GM18858 (cell line): ENCODE data around the gene ARL4A.

ENCODE experiments used
- ATAC-seq: cut with Tn5 transposase; IDR thresholded peaks from one replicate; pipeline ENCODE4 v1.9.1; 2021; ENCODE audit not compliant: unreplicated experiment

The ARL4A gene

DNA sequence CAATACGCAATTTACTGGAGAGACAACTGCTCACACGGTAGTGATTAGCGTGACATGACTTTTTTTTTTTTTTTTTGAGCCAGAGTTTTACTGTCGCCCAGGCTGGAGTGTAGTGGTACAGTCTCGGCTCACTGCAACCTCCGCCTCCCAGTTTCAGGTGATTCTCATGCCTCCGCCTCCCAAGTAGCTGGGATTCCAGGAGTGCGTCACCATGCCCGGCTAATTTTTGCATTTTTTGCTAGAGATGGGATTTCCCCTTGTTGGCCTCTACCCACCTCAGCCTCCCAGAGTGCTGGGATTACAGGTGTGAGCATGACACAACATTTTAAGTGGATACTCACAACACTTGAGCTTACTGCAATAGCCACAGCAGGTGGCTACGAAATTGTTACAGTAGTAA lies 11.9 kb downstream of the ARL4A start:
- ATAC-seq, result no peak

DNA sequence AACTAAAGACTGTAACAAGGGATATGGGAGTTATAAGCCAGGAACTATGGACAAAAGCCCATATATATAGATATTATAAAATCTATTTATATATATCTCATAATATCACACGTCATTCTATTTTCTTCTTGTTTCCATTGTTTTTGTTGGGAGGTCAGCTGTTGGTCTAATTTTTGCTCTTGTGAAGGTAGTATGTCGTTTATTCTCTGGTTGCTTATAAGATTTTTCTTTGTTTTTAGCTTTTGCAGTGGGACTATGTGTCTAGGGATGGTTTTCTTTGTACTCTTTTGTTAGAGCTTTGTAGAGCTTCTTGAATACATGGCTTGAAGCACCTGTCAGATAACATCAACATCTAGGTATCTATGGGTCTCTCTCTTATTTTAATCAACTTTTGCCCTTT lies 14.0 kb downstream of the ARL4A start:
- ATAC-seq, result no peak

DNA sequence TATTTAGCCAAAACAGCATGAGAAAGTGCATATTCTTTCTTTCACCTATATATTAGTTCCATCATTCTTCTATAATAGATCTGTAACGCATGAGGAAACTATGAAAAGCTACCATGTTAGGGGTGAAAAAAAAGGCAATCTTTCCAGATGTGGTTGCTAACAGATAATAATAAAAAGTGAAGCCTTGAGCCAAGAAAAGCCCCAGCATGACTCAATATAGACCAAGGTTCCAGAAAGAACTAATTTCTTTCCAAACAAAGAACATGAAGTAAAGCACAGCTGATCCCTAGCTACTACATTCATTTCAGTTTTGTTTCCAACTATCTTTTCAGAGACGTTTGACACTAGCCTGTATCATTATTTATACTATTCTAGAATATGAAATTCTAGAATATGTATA lies 16.4 kb downstream of the ARL4A start:
- ATAC-seq, result no peak

DNA sequence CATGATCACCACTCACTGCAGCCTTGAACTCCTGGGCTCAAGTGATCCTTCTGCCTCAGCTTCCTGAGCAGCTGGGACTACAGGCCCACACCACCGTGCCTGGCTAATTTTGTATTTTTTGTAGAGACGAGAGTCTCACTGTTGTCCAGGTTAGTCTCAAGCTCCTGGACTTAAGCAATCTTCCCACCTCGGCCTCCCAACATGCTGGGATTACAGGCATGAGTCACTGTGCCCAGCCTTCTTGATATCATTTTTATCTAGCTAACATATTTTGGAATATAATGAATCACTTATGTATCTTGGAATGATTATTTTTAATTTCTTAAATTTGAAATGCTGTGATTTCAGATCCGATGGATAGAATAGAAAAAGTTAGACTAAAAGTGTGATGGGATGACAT lies 18.4 kb downstream of the ARL4A start:
- no peak for ATAC-seq

DNA sequence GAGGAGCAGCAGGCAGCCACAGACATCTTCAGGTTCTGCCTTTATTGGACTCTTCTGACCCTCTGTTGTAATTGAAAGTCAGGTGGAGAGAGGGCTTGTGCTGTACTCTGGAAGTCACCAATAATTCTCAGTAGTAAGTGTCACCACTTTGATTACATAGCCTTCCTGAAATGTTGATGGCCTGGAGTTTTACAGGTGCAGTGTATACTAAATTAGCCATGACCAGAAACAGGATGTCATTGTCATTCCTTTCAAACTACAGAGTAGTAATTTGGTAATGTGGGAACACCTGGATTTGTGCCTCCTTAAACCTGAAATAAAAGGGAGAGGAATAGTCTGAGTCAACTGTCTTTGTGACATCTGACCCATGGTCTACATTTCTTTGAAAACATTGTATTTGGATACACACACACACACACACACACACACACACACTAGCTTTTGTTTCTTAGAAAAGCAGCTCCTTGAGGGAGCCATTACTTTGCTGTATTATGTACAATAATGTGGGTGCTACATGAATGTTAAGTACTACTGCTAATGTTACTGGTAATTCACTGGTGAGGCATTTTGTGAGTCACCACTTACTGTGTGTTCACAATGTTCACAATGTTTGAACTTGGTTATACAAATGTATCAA lies 19.6 kb downstream of the ARL4A start:
- ATAC-seq, result no peak

DNA sequence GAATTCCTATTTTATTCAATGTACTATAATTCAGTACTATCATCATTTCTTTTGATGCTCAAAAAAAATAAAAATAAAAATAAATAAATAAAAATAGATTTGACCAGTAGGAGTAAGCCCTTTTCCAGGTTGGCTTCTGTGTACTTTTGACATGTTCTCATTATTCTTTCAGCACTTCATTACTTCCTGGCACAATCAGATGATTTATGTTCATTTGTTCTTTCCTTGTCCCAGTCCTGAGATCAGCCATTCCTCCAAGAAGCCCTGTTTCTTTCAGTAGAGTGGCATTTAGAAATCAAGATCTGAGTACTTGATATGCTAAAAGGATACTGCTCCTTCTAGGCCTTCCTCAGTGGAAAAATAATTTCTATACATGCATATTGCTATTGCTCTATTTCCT lies 20.9 kb downstream of the ARL4A start:
- no peak for ATAC-seq

DNA sequence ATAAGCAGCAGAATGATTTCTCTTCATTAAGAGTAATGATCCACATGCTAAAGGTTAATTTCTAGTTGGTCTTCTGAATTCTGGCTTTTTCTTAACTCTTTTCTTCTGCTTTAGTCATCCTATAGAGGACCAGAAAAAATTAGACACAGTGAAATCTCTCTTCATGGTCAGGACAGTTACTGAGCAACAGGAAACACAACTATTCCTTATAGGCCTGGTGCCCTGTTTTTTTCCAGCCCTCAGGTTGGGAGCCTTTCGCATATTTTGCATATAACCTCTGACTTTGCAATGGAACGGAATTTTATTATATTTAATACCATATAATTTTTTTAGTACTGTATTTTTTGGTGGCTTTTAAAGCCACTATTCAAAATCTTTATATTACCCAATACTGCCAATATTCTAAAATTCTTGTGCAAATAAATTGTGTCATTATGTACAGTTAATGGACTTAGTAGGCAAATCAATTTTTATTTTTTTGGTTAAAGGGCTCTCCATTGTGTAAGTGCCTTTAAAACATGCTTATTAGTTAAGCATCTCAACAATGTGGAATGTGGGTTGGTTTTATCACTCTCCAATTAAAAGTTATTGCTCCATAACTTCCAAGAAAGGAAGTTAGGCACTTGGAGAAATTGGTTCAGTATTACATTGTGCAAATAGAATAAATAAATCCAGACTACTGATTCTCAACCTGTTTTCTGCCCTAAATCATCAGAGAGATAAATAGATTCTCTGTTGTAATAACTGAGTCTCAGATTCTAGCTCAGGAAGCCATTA lies 22.5 kb downstream of the ARL4A start:
- no peak for ATAC-seq

DNA sequence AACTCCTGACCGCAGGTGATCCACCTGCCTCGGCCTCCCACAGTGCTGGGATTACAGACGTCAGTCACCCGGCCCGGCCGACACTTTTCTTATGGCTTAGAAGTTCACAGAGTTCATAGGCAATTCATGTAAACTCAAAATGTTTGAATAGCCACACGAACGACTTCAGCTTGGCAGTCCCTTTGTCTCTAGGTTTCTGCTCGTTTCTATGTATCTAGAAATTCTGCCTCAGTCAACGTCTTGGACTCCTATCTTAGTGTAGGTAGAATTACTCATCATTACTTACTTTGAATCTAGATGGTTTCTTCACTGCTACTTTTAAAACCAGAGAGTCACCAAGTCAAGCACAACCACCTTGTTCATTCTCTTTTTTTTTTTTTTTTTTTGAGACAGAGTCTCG lies 23.7 kb downstream of the ARL4A start:
- no peak for ATAC-seq

DNA sequence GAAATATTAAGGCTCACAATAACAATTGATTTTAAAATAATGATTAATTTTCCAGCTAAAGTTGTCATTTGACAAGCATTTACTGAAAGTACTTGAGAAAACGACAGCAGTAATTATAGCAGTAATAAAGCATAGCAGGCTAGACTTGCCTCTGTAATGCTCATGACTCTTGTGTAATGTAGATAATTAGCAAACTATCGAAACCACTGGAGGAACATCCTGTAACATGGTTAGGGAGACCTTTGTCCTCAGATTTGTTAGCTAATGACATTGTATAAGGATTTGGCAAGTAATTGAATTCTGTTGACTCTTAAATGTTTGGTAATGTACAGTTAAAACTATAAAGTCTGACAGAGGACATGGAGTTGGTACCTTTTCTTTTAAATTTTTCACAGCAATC lies 24.8 kb downstream of the ARL4A start:
- ATAC-seq, result no peak

DNA sequence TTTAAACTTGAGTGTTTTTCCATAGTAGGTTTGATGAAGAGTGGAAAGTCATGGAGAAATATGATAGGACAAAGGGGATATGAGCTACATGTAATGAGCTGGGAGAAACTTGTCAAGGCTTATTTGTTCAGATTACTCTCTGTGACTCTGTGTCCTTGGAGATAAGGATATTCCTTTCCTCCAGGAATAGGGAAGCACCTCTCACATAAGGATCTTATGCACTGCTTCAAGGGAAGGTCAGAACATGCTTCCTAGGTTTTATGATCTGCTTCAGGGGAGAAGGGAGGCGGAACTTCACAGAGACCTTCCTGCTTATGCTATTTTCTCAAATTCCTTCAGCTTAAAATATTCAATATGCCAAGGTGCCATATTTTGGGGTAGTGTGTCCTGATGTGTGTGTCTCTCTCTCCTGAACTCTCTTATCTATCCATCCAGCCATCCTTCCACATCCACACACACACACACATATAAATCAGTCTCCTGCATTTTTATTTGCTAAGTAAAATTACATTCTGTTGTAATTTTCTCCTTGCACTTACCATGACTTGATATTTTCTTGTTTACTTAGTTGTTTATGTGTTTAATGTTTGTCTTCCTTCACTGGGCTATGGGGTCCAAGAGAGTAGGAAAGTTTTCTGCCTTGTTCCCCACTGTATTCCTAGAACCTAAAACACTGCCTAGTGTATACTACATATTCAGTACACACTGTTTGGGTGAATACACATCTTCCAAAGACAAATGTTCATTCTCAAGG lies 26.4 kb downstream of the ARL4A start:
- no peak for ATAC-seq

DNA sequence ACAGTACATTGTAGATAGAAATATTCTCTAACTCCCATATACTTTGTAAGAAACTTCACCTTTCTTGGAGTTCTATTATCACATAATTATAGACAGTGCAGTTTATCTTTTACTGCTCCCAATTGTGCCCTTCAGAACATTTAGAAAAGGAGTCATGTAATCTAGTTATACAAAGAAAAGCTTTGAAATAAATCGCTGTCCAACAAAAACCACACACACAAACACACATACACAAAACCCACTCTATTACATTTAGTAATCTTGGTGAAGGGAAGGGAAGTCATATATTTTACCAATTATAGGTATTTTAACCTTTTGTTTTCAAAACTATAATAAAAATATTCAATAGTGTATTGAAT lies 26.9 kb downstream of the ARL4A start:
- ATAC-seq, result no peak

DNA sequence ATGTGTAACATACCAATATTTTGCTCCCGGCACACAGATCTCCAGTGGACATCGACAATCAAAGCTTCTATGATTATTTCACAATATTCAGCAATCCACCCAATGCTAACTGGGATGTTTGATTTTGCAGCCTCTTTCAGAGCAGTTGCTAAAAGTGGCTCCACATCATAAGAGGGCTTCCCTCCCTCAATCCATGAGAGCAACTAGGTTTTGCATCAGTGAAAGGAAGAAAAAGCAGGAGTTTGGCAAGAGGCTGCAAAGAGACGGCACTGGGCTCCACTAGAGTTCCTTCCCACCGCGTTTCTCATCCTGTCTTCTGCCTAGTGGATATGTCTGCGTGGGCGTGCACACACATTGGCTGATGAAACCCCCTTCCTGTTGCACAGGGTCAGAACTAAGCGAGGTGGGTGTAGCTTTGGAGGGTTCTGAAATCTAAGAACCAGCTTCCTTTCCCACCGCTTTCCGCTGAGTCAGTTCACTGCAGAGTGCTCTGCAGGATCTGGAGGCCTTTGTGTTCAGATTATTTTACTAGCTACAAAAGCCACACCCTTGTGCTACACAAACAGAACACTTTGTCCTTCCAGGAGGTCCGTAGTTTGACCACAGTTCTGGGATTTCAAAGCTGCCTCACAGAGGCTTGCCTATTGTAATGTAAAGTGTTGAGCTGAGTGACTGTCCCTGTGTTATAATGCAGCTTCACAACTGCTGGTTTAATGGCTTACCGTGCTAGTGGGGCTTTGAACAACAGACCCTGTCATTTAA lies 28.1 kb downstream of the ARL4A start:
- no peak for ATAC-seq

DNA sequence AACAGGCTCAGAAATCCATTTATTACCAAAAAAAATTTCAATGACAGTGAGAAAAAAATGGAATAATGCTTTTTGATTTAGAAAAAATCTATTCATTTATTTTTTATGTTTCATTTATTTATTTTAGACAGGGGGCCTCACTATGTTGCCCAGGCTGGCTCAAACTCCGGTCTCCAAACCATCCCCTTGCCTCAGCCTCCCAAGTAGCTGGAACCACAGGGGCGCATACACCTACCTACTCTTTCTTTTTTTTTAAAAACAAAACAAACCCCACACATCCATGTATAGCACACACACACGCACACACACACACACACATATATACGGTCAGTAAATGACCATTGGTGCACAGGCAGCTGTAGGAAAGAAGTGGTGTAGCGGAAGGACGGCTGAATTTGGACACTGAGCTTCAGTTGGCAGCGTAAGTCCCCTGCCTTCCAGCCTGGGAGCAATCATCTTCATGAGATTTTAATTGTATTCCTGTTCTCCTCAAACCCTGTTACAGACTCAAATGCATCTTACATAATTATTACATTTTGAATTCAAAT lies 28.8 kb downstream of the ARL4A start:
- no peak for ATAC-seq

DNA sequence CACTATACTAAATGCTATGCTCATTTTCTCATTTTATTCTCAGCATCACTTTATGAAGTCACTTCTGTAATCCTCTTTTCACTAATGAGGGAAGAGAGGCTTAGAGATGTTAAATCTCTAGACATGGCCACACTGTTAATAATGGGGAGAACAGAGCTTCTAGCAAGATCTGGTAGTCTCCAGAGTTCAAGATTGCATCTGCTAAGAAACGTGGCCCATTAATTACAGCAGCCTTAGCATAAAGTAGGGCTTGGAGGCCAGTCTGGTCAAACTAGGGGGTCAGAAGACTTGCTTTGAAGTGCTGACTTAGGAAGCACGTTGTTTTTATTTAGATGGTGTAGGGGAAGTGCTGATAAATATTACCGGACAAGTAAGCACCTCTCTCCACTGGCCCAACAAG lies 29.3 kb downstream of the ARL4A start:
- ATAC-seq, result no peak

DNA sequence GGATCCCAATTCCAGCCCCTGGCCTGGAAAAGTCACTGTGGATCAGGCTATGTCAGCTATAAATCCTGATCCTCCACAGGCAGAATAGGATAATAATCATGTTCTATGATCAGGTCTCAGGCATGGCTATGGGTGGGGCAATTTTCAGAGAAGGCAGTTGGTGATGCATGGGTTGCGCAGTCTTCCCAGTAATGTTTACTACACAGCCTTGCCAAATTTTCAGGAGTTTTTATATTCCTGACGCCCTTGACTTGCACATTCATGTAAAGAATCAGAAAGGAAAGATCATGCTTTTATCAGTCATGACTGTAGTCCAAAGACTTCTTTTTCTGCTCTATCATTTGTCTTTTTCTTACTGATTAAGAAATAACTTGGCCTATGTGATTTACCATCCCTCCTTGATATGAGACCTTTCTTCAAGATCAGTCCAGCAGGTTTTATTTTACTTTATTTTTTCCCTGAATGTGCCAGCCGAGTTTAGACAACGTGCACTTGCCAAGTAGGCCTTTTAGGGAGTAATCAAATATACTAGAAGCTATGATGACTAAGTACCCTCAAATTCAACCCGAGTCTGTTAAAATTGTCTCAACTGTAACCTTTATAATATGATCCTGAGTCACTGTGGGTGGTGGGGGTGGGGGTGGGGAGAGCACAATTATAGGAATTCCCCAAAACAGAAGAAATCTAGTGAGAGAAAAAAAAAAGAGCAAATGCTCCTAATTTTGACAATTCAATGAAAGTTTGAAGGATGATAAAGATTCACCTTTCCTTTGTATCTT lies 31.9 kb downstream of the ARL4A start:
- no peak for ATAC-seq

DNA sequence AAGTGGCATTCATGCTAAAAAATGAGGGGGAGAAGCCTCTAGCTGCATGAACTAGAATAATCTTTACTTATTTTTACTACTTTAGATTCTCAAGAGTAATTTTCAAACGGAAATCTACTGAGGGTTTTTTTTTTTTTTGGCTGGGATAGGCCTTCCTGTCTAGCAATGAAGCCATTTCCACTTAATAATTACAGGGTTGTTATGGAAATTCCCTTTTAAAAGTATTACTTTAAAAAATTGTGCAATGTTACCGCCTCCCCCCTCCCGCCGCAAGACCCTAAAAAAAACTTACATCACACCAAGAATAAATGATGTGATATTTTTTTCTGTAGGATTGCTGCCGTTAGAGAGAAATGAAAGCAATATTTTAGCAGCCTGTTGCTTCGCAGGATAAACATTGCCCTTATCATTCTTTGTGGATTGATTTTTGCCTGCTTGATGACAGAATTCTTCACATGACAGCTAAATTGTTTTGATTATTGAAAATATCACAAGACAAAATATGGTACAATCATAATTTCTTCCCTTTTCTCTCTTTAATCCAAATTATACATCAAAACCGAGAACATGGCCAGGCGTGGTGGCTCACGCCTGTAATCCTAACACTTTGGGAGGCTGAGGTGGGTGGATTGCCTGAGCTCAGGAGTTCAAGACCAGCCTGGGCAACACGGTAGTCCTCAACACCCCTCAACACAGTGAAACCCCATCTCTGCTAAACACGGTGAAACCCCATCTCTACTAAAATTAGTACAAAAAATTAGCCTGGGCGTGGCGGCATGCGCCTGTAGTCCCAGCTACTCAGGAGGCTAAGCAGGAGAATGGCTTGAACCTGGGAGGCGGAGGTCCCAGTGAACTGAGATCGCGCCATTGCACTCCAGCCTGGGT lies 32.8 kb downstream of the ARL4A start:
- no peak for ATAC-seq

DNA sequence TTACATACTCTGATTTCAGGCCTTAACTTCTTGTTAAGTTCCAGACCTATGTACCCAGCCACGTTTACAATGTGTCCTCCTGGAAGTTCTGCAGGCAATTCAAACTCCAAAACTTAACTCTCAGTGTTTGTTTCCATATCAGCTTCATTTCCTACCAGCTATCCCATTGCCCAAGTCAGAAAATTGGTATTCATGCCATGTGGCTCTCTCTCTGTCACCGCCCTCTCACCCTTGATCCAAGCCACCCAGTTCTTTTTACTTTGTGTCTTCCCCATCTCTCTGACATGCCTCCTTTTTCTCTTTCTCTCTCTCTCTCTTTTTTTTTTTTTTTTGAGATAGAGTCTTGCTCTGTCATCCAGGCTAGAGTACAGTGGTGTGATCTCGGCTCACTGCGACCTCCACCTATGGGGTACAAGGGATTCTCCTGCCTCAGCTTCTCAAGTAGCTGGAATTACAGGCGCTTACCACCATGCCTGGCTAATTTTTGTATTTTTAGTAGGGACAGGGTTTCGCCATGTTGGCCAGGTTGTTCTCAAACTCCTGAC lies 33.9 kb downstream of the ARL4A start:
- ATAC-seq, result no peak

DNA sequence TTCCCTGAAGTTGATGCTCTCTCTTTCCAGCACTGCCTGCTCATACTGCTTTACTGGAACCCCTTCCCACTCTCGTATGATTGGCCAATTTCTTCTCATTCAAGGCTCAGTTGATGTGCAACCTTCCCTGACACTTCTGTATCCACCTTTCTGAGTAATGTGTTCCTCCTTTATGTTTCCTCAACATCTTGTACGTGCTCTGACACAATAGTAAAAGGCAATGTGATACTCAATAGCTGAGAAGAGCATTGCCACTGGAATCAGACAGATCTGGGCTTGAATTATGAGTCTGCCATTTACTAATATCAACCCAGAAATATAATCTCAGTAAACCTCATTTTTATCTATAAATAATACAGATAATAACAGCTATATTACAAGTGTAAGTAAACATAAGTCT lies 34.7 kb downstream of the ARL4A start:
- no peak for ATAC-seq
